ENCODE measurements around the gene RENBP.

Gene RENBP

DNA sequence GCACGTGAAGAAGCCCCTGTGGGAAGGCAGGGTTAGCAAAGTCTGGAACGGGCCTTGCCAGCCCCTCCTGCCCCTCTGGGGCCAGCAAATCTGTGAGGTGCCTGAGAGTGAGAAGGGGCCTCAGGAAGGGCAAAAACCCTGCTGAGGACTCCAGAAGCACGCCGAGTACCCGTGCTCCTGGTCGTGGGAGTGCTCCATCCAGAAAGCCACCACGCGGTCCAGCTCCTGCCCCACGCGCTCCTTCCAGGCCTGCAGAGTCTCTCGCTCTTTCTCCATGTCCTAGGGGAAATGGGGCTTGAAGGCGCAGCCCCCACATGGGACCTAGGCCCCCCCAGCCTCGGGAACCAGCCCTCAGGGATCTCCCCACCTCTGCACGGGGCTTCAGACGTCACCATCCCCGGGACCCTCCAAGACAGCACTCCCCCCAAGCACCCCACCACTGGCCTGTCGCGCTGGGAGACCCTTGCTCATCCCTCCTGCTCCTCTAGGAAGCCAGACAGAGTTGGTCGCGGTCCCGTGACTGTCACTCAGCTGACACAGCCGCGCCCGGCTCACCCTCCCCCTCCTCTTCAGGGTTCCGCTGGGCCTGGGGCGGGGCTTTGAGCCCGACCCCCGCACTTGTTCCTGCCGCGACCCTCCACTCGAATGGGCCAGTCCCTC is at the start of gene RENBP:
RENBP (minus strand) TSS at position 504 of the 660 bp plus-strand sequence; CDS start at position 471, 33 bp downstream.
- H3K9me3 ChIP-seq (ENCODE audit: severe bottlenecking), result no peaks in the 10 kb centered on the region
- H3K36me3 ChIP-seq, result peaks cover 25% of the 10 kb centered on the region
- TF ChIP-seq, protein P1, sequence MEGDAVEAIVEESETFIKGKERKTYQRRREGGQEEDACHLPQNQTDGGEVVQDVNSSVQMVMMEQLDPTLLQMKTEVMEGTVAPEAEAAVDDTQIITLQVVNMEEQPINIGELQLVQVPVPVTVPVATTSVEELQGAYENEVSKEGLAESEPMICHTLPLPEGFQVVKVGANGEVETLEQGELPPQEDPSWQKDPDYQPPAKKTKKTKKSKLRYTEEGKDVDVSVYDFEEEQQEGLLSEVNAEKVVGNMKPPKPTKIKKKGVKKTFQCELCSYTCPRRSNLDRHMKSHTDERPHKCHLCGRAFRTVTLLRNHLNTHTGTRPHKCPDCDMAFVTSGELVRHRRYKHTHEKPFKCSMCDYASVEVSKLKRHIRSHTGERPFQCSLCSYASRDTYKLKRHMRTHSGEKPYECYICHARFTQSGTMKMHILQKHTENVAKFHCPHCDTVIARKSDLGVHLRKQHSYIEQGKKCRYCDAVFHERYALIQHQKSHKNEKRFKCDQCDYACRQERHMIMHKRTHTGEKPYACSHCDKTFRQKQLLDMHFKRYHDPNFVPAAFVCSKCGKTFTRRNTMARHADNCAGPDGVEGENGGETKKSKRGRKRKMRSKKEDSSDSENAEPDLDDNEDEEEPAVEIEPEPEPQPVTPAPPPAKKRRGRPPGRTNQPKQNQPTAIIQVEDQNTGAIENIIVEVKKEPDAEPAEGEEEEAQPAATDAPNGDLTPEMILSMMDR (IDR thresholded peaks at IDR 0.05; ENCODE audit: low read depth, low read length), result no peak
- H3K4me3 ChIP-seq (ENCODE audit: low read depth, low read length), result no peak within 1 kb of the TSS
- DNase-seq, result peak; percentile 60
- peaks cover 35% of the 10 kb centered on the region for H3K27me3 ChIP-seq (ENCODE audit: insufficient read depth, low read depth, severe bottlenecking)
- no peak within 1 kb of the TSS for H3K27ac ChIP-seq

DNA sequence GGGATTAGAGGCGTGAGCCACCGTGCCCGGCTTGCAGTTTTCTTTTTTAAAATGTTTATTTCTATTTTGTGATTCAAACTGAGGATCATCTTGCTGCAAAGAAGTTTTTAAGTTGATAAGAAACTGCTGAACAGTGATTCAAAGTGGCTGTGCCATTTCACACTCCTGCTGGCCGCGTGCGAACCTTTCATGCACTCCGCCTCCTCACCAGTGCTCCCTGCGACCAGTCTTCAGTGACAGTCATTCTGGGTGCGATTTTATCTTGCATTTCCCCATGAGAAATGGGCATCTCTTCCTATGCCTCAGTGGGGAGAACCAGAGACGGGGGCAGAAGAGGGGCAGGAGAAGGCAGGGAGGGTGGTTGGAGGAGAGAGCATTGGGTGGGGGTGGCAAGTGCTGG is 49.5 kb upstream of the RENBP start:
- no peak for DNase-seq
- Histone ChIP-seq H3K36me3 (no peaks in the 10 kb centered on the region), H3K27ac (no peak overlapping the region), H3K9me3 (ENCODE audit: severe bottlenecking) (no peaks in the 10 kb centered on the region), H3K27me3 (ENCODE audit: insufficient read depth, low read depth, severe bottlenecking) (peaks cover 7% of the 10 kb centered on the region), H3K4me3 (ENCODE audit: low read depth, low read length) (no peak overlapping the region)
- TF ChIP-seq, protein P1 (IDR thresholded peaks at IDR 0.05; ENCODE audit: low read depth, low read length), result no peak

DNA sequence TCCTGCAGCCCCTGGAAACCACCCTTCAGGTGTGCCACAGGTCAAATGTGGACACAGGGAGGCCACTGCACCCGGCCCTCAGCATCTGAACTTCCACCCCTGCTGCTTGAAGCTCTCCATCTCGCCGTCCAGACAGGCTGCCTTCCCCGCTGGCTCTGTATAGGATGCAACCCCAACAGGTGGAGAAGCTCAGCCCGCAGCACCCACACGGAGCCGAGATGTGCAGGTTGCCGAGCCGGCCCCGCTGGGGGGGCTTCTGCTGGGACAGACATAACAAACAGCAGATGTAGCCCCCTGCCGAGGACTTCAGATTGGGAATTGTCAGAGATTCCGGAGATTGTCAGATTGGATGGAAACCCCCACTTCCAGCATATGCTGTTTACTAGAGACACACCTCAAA is 48.6 kb upstream of the RENBP start:
- TF ChIP-seq, protein P1 (IDR thresholded peaks at IDR 0.05; ENCODE audit: low read depth, low read length), result no peak
- no peak for DNase-seq
- peaks cover 7% of the 10 kb centered on the region for H3K27me3 ChIP-seq (ENCODE audit: insufficient read depth, low read depth, severe bottlenecking)
- H3K4me3 ChIP-seq (ENCODE audit: low read depth, low read length), result no peak overlapping the region
- no peaks in the 10 kb centered on the region for H3K36me3 ChIP-seq
- H3K27ac ChIP-seq, result no peak overlapping the region
- H3K9me3 ChIP-seq (ENCODE audit: severe bottlenecking), result no peaks in the 10 kb centered on the region

DNA sequence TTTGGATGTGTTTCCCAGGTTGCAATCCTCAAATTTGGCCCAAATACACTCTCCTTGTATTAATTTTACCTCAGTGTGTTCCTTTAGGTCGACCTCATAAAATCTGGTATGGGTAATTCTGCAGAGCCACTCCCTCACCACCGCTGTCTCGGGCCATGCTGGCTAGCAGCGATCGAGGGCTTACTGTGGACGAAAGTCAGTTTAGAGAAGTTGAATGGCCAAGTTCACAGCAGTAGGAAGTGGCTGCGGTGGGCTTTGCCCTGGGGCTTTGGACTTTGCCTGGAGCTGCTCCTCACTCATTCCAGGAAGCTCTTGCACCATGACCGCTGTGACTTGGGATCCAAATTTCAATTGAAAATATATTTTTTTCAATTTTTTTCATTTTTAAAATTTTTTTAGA is 47.7 kb upstream of the RENBP start:
- no peaks in the 10 kb centered on the region for H3K9me3 ChIP-seq (ENCODE audit: severe bottlenecking)
- no peak for DNase-seq
- TF ChIP-seq, protein P1 (IDR thresholded peaks at IDR 0.05; ENCODE audit: low read depth, low read length), result no peak
- H3K36me3 ChIP-seq, result no peaks in the 10 kb centered on the region
- H3K27ac ChIP-seq, result no peak overlapping the region
- peaks cover 7% of the 10 kb centered on the region for H3K27me3 ChIP-seq (ENCODE audit: insufficient read depth, low read depth, severe bottlenecking)
- H3K4me3 ChIP-seq (ENCODE audit: low read depth, low read length), result no peak overlapping the region

DNA sequence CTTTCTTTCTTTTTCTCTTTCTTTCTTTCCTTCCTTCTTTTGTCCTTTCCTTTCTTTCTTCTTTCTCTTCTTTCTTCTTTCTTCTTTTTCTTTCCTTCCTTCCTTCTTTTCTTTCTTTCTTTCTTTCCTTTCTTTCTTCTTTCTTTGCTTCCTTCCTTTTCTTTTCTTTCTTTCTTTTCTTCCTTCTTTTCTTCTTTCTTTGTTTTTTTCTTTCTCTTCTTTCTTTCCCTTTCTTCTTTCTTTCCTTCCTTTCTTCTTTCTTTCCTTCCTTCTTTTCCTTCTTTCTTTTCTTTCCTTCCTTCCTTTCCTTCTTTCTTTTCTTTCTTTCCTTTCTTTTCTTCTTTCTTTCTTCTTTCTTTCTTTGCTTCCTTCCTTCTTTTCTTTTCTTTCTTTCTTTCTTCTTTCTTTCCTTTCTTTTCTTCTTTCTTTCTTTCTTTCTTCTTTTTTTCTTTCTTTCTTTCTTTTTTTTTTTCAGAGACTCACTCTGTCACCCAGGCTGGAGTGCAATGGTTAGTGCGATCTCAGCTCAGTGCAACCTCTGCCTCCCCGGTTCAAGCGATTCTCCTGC is 46.7 kb upstream of the RENBP start:
- no peak overlapping the region for H3K27ac ChIP-seq
- H3K36me3 ChIP-seq, result no peaks in the 10 kb centered on the region
- peaks cover 10% of the 10 kb centered on the region for H3K27me3 ChIP-seq (ENCODE audit: insufficient read depth, low read depth, severe bottlenecking)
- DNase-seq, result no peak
- no peaks in the 10 kb centered on the region for H3K9me3 ChIP-seq (ENCODE audit: severe bottlenecking)
- H3K4me3 ChIP-seq (ENCODE audit: low read depth, low read length), result no peak overlapping the region
- TF ChIP-seq, protein P1 (IDR thresholded peaks at IDR 0.05; ENCODE audit: low read depth, low read length), result no peak
